GM21526 (cell line): Measurements from ENCODE around the gene TEX29.

Experiments
- ATAC-seq: cut with Tn5 transposase; IDR thresholded peaks from one replicate; pipeline ENCODE4 v1.9.1; 2021; ENCODE audit warnings: moderate library complexity; ENCODE audit not compliant: unreplicated experiment, low FRiP score

Gene TEX29

DNA sequence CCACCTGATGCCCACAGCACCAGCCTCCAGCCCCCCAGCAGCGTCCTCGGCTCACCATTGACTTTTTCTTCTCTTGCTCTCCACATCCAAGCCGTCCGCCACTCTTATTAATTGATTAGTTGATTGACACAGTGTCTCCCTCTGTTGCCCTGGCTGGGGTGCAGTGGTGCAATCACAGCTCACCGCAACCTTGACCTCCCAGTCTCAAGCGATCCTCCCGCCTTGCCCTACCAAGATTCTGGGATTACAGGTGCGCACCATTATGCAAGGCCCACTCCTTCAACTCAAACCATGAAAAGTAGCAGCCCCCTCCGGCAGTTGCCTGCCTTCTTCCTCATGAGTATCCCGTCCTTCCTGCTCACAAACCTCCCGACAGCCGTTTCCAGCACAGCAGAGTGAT lies 921 bp upstream of the TEX29 start:
- ATAC-seq, result no peak

DNA sequence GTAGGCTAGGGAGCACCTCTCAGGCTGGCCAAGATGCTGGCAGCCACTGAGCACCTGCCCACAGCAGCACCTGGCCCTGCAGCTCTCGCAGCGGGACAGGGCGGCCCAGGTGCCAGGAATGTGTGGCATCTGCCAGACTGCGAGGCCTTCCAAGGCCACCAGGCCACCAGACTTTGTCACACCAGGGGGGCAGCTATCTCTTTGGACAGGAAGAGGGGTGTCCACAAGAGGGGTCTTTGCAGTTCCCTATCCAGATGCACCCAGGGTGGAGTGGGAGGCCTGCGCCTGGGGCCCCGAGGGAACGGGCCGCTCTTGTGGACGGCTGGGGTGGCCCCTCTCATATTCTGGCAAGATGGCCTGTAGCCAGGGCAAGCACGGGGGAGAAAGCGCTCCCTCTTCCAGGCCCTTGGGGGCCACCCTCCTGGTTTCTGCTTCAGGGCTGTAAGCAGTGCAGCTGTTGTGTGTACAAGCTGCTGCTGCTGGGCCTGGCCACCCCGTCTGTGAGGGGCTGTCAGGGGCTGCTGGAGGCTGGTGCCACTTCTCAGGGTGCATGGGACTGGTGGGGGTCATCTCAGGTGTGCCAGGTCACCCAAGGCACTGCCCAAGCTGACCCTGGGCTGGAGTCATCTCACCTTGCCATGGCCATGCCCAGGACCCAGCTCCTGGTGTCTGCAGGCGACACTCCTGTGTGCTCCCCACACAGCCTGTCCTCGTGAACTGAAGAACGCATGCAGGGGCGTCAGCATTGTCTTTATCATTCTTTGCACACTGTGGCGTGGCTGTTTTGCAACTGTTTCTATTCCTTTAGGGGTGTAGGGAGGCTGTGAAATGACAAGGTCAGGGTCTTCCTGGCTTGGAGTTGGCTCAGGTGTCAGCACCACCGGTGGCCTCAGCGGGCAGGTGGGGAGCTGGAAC lies 1.8 kb downstream of the TEX29 start:
- no peak for ATAC-seq

DNA sequence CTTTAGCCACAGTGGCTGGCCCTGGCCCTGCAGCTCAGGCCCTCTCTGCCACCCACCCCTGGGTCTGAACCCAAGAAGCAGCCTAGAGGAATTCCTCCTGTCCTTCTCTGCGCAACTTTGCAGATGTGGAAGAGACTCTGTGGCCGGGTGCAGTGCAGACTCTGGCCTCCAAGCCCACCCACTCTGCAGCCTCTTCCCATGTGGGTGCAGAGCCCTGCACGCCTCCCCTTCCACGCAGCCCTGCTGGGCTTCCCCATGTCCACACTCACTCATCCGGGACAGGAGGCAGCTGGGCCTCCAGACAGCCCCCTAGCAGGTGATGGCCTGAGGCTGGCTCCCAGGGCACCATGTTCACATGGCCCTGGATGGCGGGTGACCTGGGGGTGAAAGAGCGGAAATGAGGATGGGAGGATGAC lies 2.5 kb downstream of the TEX29 start:
- ATAC-seq, result no peak

DNA sequence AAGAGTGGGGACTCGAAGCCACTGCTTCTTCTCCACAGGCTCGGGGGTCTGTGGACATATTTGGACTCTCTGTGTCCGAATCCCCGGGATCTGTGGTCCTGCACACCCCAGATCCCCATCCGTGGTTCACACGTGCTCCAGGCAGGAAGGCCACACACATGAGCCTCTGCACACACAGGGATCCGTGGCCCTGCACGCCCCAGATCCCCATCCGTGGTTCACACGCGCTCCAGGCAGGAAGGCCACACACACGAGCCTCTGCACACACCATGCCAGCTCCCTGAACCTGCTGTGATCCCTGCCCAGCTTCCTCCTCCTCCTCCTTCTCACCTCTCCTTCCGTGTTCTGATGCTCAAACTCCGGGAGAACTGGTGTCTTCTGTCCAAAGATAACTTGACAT lies 3.1 kb downstream of the TEX29 start:
- ATAC-seq, result no peak

DNA sequence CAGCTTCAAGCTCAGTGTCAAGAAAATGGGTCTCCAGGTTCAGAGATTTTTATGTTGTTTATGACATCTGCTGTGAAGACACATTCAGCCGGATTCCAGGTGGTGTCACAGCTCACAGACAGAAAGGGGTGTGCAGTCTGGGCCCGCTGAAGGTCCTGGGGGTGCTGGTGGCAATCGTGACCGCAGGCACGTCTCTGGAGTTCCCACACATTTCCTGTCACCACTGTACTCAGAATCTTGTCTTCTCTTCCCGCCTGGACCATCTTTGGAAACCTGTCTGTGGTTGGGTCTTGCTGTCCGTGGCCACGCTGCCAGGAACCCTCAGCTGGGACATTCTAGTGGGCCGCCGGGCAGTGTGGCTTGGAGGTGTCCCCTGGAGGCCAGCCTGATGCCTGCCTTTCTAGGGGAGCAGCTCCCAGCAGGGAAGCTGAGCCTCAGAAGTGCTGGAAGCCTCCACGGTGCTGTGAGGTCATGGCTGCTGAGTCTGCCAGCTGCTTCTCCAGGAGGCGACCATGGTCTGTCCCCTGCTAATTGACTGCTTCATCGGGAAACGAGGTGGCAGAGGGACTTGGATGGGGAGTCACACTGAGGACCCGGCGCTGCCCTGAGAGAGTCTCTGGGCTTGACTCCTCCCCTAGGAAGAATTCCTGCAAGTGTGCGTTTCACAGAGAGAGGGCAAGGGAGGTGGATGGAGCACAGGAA lies 3.7 kb downstream of the TEX29 start:
- no peak for ATAC-seq

DNA sequence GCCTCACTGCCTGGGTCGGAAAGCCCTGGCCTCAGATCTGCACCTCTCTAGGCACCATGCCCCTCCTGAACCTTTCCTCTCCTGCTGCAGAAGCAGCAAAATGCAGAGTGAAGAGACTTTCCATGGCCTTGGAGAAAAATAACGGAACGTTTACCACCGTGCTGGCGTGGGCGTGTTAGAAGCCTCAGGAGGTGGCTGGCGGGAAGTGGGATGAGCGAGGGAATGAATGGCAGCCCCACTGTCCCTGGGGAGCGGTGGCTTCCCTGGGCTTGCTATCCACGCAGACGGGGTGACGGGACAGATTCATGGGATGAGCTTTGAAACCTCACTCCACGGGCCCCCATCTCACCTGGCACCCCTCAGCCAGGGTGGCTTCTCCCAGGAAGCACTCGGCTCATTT lies 4.3 kb downstream of the TEX29 start:
- ATAC-seq, result no peak

DNA sequence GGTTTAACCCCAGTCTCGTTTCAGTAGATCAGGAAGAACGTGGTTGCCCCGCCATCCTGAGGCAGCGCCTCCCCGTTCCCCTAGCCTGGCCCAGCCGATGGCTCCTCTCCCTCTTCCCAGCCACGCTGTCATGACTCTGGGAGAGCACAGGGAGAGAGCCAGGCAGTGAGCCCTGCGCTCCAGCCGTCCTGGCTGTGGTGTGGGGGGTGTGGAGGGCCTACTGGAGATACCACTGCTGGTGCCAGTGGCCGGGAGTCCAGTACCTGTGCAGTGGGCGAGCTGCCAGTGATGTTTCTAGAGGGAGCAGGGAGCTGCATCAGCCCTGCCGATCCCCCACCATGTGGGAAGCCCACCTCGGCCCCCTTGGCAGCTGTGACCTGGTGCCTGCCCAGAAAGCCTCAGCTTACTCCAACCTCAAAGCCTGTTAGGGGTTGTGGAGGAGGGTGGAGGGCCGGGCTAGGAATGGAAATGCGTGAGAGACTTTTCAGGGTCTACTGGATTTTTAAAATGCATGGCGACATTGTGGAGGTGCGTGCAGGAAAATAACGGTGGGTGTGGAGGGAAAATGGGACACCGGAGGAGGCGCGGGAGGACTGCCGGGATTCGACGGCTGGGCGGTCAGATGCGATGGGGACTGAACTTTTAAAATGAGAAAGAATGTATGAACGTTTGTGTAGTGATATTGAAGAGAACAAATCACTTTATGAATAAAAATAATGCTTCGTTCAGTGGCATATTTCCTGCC lies 4.9 kb downstream of the TEX29 start:
- no peak for ATAC-seq

DNA sequence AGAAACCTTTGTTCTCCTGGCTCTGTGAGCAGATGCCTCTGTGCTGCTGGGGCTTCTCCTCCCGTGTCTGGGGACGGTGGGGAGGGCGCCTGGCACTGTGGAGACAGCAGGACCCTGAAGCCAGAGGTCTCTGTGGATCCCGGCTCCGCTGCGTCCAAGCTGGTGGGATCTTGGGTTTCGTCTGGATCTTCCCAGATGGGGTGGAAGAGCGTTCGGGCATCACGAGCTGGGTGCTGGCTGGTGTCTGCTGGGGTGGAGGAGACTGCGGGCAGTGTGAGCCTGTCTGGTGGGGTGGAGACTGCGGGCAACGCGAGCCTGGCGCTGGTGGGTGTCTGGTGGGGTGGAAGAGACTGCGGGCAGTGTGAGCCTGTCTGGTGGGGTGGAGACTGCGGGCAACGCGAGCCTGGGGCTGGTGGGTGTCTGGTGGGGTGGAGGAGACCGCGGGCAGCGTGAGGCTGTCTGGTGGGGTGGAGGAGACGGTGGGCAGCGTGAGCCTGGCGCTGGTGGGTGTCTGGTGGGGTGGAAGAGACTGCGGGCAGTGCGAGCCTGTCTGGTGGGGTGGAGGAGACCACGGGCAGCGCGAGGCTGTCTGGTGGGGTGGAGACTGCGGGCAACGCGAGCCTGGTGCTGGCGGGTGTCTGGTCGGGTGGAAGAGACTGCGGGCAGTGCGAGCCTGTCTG lies 5.6 kb downstream of the TEX29 start:
- no peak for ATAC-seq

DNA sequence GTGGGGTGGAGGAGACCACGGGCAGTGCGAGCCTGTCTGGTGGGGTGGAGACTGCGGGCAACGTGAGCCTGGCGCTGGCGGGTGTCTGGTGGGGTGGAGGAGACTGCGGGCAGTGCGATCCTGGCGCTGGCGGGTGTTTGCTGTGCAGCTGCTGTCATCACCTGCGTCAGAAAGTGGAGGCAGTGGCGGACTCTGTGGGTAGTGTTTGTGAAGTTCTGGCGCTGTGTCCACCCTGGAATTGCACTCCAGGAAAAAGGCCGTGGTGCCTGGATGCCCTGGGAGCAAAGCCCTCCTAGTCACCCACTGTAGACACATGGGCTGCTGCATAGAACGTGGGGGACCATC lies 6.2 kb downstream of the TEX29 start:
- ATAC-seq, result no peak

DNA sequence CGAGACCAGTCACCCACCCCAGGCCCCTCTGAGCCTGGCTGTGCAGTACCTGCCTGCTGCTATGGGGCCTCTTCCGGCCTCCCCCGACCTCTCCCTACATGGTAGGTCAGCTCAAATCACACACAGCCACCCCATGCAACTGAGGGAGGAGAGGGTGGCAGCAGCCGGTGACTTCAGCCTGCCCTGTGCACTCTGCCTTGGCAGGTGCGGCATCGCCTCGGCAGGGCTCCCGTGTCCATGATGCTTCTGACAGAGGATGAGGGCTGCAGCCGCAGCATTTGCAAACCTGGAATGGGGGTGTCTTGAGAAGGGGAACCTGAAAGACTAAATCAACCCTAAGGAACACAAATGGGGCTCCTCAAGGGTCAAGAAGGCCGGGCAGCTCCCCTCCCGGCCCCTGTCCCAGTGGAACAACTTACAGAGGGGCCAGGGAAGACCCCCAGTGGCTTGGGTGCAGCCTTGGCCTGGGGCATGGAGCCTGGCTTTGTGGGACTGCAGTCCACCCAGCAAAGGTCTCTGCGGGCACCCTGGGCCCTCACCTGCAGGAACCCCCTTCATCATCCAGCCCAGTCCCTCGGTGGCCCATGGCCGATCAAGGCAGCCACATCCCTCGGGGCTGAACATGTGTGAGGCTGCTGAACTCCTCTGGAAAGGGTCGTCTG lies 6.7 kb downstream of the TEX29 start:
- ATAC-seq, result no peak

DNA sequence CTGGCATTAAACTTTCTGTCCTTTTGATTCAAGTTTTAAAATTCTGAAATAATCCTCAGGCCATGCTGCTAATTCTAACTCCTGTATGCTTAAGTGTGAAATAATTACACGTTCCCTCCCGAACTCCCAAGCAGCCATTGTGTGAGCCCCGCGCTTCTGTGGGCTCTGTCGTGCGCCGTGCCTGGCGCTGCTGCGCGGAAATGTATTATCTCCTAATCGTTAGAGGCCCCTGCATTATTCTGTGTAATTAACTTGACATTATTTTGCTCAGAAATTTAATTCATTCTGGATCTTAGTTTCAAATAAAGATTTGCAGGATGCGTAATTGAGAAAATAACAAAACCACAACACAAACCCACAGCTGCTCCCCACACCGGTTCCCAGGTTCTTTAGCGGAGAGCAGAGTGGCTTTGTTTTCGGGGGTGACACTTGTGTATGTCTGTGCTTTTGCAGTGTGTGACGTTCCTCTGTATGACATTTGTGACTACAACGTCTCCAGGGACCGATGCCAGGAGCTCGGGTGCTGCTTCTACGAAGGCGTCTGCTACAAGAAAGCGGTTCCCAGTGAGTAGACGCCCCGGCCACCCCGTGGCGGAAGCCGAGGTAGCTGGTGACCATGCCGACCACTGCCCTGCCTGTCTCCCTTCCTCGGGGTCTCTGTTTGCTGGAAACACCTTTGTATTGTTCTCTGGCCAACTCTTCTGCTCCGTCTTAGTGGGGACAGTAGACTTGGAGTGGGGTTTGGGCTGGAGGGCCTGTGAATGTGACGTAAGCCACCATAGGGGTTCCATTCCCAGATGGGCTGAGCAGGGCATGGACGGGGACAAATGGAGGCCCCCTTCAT lies 7.5 kb downstream of the TEX29 start:
- ATAC-seq, result no peak

DNA sequence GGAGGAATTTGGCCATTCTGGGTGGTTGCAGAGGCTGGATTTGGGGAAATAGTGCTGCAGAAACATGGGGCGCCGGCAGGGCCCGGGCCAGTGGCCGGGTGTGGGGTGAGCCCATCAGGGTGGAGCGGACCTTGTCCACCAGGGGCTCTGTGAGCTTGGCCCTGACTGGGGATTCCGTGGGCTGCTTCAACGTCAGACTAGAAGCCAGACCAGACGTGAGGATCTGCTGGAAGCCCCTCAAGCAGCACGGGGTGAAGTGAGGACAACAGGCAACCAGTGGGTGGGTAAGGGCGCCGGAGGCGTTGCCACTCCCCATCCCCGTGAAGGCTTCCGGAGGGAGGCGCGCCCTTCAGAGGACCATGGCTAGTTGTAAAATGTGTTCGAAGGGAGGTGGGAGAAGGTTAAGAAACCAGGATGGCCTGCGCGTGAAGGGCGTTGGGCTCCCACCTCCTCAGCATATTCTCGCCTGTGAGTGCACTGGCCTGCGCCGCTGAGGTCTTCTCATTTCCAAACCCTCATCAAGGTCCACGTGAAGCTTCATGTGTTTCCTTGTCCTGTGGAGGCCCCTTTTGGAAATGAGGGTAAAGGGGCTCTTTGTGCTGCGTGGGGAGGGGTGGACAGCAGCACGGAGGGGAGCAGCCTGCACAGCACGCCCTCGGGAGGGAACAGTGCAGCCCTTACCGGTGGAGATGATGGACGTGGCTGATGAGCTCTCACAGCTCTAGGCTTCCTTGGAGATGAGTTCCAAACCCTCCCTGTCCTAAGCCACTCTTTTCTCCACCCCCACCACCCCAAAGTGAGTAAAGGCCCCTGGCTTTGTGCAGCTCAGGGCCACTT lies 8.3 kb downstream of the TEX29 start:
- ATAC-seq, result no peak

DNA sequence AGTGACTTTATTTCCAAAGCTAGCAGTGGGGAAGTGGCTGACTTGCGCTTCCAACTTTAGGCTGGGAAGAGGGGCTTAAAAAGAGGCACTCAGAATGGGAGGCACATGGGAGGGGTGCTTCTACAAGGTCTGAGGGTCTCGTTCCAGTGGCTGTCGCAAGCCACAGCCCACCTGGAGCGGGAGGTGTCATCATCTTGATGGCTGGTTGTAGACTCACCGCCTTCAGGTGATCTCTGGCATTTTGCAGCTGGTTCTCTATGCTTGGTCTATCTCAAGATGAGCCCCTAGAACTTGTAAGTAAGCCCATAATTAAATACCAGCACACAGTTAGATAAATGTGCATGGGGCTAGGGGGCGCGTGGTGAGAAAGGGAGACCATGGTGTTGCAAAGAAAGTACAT lies 9.2 kb downstream of the TEX29 start:
- ATAC-seq, result no peak

DNA sequence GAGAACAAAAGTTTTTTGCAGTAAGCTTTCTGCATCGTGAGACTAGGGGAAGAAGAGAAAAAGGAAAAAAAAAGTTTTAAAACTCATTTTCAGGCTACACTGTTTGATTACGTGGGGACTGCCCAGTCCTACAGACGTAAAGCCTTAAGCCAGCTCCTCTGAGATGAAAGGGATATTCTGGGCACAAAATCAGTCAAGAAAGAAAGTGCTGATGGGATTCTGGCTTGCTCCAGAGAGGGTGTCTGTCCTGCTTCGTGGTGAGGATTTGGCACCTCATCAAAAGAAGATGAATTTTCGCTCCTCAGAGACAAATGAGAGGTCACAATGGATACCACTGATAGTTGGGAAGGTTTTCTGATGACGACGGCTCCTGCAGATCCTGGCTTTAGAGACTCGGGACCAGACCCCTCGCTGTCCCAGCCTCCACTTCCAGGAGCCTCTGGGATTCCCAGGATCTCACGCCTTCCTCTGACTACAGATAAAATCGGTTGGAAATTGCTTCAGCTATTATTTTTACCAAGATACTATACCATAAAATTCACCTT lies 9.7 kb downstream of the TEX29 start:
- no peak for ATAC-seq

DNA sequence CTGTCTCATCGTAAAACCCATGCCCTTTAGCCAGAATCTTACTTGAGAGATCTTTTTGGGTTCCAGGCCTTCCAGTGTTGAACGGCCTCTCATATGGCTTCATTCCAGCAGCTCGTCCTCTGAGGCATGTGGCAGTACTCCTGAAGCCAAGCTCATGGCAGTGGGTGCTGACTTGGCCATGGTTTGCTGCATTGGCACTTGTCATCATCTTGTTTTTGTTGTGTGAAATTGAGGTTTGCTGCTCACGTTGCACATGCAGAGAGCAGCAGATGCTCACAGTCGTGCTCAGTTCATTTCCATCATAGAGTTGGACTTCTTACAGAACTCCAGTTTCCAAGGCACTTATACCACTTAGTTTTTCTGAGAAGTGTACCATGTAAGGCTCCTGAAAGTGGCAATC lies 14.9 kb downstream of the TEX29 start:
- ATAC-seq, result no peak

DNA sequence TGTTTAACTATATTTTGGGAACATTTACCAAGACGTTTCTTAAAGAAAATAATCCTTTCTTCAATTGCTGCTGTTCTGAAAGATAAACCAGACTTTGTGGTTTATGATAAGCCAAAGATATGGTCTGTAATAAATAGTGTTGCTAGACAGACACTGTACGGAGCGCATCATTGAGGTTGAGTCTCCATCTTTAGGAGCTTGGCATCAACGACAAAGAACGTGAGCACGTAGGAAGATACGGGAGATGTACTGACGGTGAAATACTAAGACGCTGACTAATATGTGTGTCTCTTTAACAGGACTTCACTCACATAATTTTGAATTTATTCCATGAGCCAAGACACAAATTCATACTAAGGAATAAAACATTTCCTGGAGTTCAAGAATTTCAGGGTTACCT lies 16.2 kb downstream of the TEX29 start:
- ATAC-seq, result no peak

DNA sequence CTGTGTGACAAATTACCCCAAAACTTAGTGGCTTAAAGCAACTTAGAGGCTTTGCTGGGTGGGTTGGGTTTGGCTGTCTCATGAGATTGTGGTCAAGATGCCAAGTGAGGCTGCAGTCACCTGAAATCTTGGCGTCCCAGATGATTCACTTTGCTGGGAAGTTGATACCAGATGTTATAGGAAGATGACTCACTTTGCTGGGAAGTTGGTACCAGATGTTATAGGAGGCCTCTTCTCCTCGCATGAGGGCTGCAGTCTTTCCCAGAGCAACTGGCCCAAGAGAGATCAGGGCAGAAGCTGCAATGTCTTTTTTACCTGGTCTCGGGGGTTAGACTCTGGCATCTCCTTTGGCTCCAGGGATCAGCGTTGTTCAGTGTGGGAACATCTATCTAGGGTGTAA lies 16.8 kb downstream of the TEX29 start:
- no peak for ATAC-seq

DNA sequence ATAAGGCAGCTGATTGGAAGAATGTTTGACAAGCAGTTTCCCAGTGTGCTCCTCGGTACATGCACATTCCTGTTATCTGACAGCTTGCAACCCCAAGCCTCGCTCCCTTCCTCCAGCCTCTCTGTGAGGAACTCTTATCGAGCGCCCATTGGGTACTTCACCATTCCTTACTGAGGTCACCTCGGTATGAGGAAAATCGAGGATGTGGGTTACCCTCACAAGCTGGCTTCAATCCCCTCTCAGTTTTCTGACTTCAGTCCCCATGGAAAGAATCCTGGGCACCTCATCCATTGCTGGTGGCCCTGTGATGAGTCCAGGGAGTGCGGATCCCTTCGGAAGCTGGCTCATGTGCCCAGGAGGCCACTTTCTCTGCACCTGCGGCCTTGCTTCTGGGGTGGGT lies 17.3 kb downstream of the TEX29 start:
- no peak for ATAC-seq
